ENCODE results near the gene WDR27.

The WDR27 gene

GRCh38 chr6:169623343-169623742 is 78.5 kb downstream of the WDR27 start:
- Histone ChIP-seq H3K4me2 (ENCODE audit: low read depth, low read length, poor library complexity, severe bottlenecking) (no peak overlapping the region), H3K4me1 (ENCODE audit: insufficient read depth, low read length, poor library complexity, severe bottlenecking) (peaks cover 13% of the 10 kb centered on the region), H2AFZ (ENCODE audit: low read length) (no peak overlapping the region), H3K79me2 (ENCODE audit: insufficient read depth, low read length) (no peaks in the 10 kb centered on the region), H3K27me3 (ENCODE audit: insufficient read depth, low read length, poor library complexity, severe bottlenecking) (no peaks in the 10 kb centered on the region), H3F3A (ENCODE audit: low read depth) (no peaks in the 10 kb centered on the region), H3K4me3 (ENCODE audit: low read length, poor library complexity, severe bottlenecking) (no peak overlapping the region), H3K36me3 (ENCODE audit: insufficient read depth, low read length) (no peaks in the 10 kb centered on the region), H4K20me1 (ENCODE audit: insufficient read depth, low read length, poor library complexity, severe bottlenecking) (no peaks in the 10 kb centered on the region), H3K9me2 (replicated peaks; ENCODE audit: low read depth, low read length) (no peaks in the 10 kb centered on the region), H3K9ac (ENCODE audit: low read depth, low read length, poor library complexity, severe bottlenecking) (no peak overlapping the region), H3K9me3 (ENCODE audit: insufficient read depth, low read depth, low read length) (no peaks in the 10 kb centered on the region)
- TF ChIP-seq CTCF (conservative IDR thresholded peaks at IDR 0.05; ENCODE audit: low read length) (no peak), EZH2phosphoT487 (IDR thresholded peaks at IDR 0.05; ENCODE audit: borderline replicate concordance) (no peak)

- H3K9me2 ChIP-seq (replicated peaks; ENCODE audit: low read depth, low read length) = no peaks in the 10 kb centered on the region
- TF ChIP-seq CTCF (conservative IDR thresholded peaks at IDR 0.05; ENCODE audit: low read length) = no peak
- TF ChIP-seq EZH2phosphoT487 (IDR thresholded peaks at IDR 0.05; ENCODE audit: borderline replicate concordance) = no peak
- H3F3A ChIP-seq (ENCODE audit: low read depth) = no peaks in the 10 kb centered on the region
- no peaks in the 10 kb centered on the region for H3K79me2 ChIP-seq (ENCODE audit: insufficient read depth, low read length)
- no peaks in the 10 kb centered on the region for H3K36me3 ChIP-seq (ENCODE audit: insufficient read depth, low read length)
- H3K4me3 ChIP-seq (ENCODE audit: low read length, poor library complexity, severe bottlenecking) = no peak overlapping the region
- H2AFZ ChIP-seq (ENCODE audit: low read length) = no peak overlapping the region
- no peaks in the 10 kb centered on the region for H3K9me3 ChIP-seq (ENCODE audit: insufficient read depth, low read depth, low read length)
- no peak overlapping the region for H3K9ac ChIP-seq (ENCODE audit: low read depth, low read length, poor library complexity, severe bottlenecking)
- H4K20me1 ChIP-seq (ENCODE audit: insufficient read depth, low read length, poor library complexity, severe bottlenecking) = no peaks in the 10 kb centered on the region
- peaks cover 13% of the 10 kb centered on the region for H3K4me1 ChIP-seq (ENCODE audit: insufficient read depth, low read length, poor library complexity, severe bottlenecking)
- H3K27me3 ChIP-seq (ENCODE audit: insufficient read depth, low read length, poor library complexity, severe bottlenecking) = no peaks in the 10 kb centered on the region
- no peak overlapping the region for H3K4me2 ChIP-seq (ENCODE audit: low read depth, low read length, poor library complexity, severe bottlenecking)
These were observed 79.2 kb downstream of the WDR27 start for GRCh38 chr6:169622618-169623017.

- H3F3A ChIP-seq (ENCODE audit: low read depth) = no peaks in the 10 kb centered on the region
These were observed 80.5 kb downstream of the WDR27 start for GRCh38 chr6:169621311-169621710.

More at GRCh38 chr6:169621311-169621710, 80.5 kb downstream of the WDR27 start:
- Histone ChIP-seq H3K27me3 (ENCODE audit: insufficient read depth, low read length, poor library complexity, severe bottlenecking) (no peaks in the 10 kb centered on the region), H3K79me2 (ENCODE audit: insufficient read depth, low read length) (no peaks in the 10 kb centered on the region), H3K4me1 (ENCODE audit: insufficient read depth, low read length, poor library complexity, severe bottlenecking) (peaks cover 13% of the 10 kb centered on the region), H3K4me3 (ENCODE audit: low read length, poor library complexity, severe bottlenecking) (no peak overlapping the region), H2AFZ (ENCODE audit: low read length) (no peak overlapping the region), H3K36me3 (ENCODE audit: insufficient read depth, low read length) (no peaks in the 10 kb centered on the region), H3K9me3 (ENCODE audit: insufficient read depth, low read depth, low read length) (no peaks in the 10 kb centered on the region), H3K9me2 (replicated peaks; ENCODE audit: low read depth, low read length) (no peaks in the 10 kb centered on the region), H4K20me1 (ENCODE audit: insufficient read depth, low read length, poor library complexity, severe bottlenecking) (no peaks in the 10 kb centered on the region), H3K4me2 (ENCODE audit: low read depth, low read length, poor library complexity, severe bottlenecking) (no peak overlapping the region), H3K9ac (ENCODE audit: low read depth, low read length, poor library complexity, severe bottlenecking) (no peak overlapping the region)
- TF ChIP-seq CTCF (conservative IDR thresholded peaks at IDR 0.05; ENCODE audit: low read length) (no peak), EZH2phosphoT487 (IDR thresholded peaks at IDR 0.05; ENCODE audit: borderline replicate concordance) (no peak)

Measured in Loucy (cell line).